Measurements from ENCODE around the gene CROCC. TPM values are rescaled to one million over a fixed set of nuclear protein-coding genes. Genes with fewer than 3 reads are reported as not detected.

The CROCC gene
- total and polyA plus RNA-seq, 9 of the 15 experiments (the other 6 are each of a cell fraction or from before 2014, with no cell fraction given): 0.17 to 15.4 (median 7.6) TPM

- TF ChIP-seq, protein P1, sequence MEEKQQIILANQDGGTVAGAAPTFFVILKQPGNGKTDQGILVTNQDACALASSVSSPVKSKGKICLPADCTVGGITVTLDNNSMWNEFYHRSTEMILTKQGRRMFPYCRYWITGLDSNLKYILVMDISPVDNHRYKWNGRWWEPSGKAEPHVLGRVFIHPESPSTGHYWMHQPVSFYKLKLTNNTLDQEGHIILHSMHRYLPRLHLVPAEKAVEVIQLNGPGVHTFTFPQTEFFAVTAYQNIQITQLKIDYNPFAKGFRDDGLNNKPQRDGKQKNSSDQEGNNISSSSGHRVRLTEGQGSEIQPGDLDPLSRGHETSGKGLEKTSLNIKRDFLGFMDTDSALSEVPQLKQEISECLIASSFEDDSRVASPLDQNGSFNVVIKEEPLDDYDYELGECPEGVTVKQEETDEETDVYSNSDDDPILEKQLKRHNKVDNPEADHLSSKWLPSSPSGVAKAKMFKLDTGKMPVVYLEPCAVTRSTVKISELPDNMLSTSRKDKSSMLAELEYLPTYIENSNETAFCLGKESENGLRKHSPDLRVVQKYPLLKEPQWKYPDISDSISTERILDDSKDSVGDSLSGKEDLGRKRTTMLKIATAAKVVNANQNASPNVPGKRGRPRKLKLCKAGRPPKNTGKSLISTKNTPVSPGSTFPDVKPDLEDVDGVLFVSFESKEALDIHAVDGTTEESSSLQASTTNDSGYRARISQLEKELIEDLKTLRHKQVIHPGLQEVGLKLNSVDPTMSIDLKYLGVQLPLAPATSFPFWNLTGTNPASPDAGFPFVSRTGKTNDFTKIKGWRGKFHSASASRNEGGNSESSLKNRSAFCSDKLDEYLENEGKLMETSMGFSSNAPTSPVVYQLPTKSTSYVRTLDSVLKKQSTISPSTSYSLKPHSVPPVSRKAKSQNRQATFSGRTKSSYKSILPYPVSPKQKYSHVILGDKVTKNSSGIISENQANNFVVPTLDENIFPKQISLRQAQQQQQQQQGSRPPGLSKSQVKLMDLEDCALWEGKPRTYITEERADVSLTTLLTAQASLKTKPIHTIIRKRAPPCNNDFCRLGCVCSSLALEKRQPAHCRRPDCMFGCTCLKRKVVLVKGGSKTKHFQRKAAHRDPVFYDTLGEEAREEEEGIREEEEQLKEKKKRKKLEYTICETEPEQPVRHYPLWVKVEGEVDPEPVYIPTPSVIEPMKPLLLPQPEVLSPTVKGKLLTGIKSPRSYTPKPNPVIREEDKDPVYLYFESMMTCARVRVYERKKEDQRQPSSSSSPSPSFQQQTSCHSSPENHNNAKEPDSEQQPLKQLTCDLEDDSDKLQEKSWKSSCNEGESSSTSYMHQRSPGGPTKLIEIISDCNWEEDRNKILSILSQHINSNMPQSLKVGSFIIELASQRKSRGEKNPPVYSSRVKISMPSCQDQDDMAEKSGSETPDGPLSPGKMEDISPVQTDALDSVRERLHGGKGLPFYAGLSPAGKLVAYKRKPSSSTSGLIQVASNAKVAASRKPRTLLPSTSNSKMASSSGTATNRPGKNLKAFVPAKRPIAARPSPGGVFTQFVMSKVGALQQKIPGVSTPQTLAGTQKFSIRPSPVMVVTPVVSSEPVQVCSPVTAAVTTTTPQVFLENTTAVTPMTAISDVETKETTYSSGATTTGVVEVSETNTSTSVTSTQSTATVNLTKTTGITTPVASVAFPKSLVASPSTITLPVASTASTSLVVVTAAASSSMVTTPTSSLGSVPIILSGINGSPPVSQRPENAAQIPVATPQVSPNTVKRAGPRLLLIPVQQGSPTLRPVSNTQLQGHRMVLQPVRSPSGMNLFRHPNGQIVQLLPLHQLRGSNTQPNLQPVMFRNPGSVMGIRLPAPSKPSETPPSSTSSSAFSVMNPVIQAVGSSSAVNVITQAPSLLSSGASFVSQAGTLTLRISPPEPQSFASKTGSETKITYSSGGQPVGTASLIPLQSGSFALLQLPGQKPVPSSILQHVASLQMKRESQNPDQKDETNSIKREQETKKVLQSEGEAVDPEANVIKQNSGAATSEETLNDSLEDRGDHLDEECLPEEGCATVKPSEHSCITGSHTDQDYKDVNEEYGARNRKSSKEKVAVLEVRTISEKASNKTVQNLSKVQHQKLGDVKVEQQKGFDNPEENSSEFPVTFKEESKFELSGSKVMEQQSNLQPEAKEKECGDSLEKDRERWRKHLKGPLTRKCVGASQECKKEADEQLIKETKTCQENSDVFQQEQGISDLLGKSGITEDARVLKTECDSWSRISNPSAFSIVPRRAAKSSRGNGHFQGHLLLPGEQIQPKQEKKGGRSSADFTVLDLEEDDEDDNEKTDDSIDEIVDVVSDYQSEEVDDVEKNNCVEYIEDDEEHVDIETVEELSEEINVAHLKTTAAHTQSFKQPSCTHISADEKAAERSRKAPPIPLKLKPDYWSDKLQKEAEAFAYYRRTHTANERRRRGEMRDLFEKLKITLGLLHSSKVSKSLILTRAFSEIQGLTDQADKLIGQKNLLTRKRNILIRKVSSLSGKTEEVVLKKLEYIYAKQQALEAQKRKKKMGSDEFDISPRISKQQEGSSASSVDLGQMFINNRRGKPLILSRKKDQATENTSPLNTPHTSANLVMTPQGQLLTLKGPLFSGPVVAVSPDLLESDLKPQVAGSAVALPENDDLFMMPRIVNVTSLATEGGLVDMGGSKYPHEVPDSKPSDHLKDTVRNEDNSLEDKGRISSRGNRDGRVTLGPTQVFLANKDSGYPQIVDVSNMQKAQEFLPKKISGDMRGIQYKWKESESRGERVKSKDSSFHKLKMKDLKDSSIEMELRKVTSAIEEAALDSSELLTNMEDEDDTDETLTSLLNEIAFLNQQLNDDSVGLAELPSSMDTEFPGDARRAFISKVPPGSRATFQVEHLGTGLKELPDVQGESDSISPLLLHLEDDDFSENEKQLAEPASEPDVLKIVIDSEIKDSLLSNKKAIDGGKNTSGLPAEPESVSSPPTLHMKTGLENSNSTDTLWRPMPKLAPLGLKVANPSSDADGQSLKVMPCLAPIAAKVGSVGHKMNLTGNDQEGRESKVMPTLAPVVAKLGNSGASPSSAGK (IDR thresholded peaks at IDR 0.05): peak; percentile 18; the same call in 1 of the 2 replicates
- TF ChIP-seq ZNF644 (tag; IDR thresholded peaks at IDR 0.05; ENCODE audit: low read depth): peak; percentile 34; the same call in 1 of the 2 replicates
- TF ChIP-seq, protein P2, sequence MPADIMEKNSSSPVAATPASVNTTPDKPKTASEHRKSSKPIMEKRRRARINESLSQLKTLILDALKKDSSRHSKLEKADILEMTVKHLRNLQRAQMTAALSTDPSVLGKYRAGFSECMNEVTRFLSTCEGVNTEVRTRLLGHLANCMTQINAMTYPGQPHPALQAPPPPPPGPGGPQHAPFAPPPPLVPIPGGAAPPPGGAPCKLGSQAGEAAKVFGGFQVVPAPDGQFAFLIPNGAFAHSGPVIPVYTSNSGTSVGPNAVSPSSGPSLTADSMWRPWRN (IDR thresholded peaks at IDR 0.05; ENCODE audit: low read depth): peak; percentile 72; the same call in 1 of the 2 replicates
- TF ChIP-seq, protein P3, sequence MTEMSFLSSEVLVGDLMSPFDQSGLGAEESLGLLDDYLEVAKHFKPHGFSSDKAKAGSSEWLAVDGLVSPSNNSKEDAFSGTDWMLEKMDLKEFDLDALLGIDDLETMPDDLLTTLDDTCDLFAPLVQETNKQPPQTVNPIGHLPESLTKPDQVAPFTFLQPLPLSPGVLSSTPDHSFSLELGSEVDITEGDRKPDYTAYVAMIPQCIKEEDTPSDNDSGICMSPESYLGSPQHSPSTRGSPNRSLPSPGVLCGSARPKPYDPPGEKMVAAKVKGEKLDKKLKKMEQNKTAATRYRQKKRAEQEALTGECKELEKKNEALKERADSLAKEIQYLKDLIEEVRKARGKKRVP (CRISPR knock-in tag; IDR thresholded peaks at IDR 0.05): peak; percentile 88
- peak; percentile 47 for TF ChIP-seq HMBOX1 (IDR thresholded peaks at IDR 0.05)
- TF ChIP-seq ARNT (IDR thresholded peaks at IDR 0.05): peak in 1 of 2 experiments; percentile 52; a peak in 1 of 4 replicates
- peak; percentile 71; the same call in 1 of the 2 replicates for TF ChIP-seq ZBTB12 (CRISPR knock-in tag; IDR thresholded peaks at IDR 0.05)
- TF ChIP-seq KDM1A (IDR thresholded peaks at IDR 0.05): peak; percentile 70
- peak; percentile 80 for TF ChIP-seq TAL1 (IDR thresholded peaks at IDR 0.05)
- peak; percentile 30; the same call in 1 of the 2 replicates for TF ChIP-seq BACH1 (tag; IDR thresholded peaks at IDR 0.05)
- peak; percentile 75 for TF ChIP-seq ZNF395 (CRISPR knock-in tag; IDR thresholded peaks at IDR 0.05)
These were observed 31.2 kb upstream of the CROCC start (continued) for GRCh38 chr1:16890539-16891021.
